ENCODE data around the gene ZNF385A.

Gene ZNF385A

DNA sequence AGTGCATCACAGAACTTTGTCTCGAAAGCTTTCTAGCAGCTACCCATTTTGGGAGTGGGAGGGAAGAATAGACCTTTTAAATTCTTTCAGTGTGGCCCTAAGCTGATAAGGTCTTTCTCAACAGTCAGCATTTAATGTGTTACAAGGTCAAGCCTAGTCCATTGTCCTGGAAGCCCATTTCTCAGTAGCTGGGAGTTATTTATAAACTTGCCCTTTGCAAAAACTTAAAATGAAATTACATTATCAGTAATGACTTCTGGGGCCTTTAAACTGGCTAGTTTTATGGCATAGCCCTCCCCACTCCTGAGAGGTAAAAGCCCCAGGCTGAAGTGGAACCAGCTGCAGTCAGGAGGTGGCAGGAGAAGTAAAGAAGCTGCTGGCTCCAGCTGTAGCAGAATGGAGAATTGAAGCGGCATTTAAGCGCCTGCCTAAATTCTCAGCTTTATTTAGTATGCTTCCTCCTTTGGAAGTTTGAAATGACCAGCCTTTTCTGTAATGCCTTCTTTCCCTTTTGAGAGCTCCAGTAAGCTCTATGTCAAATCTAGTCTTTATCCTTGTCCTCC lies 47.2 kb downstream of the ZNF385A start:
- Histone ChIP-seq H2AFZ (ENCODE audit: low read length) (no peak overlapping the region), H3K9ac (ENCODE audit: low read depth, low read length, poor library complexity, severe bottlenecking) (peak overlapping the region; percentile 34), H3K27me3 (ENCODE audit: insufficient read depth, low read length, poor library complexity, severe bottlenecking) (no peaks in the 10 kb centered on the region), H3K36me3 (ENCODE audit: insufficient read depth, low read length) (peaks cover 8% of the 10 kb centered on the region; the same call in 1 of the 2 replicates), H3K9me2 (replicated peaks; ENCODE audit: low read depth, low read length) (no peaks in the 10 kb centered on the region), H3K4me3 (ENCODE audit: low read length, poor library complexity, severe bottlenecking) (no peak overlapping the region), H3F3A (ENCODE audit: low read depth) (no peaks in the 10 kb centered on the region), H3K4me2 (ENCODE audit: low read depth, low read length, poor library complexity, severe bottlenecking) (no peak overlapping the region), H3K9me3 (ENCODE audit: insufficient read depth, low read depth, low read length) (no peaks in the 10 kb centered on the region), H3K4me1 (ENCODE audit: insufficient read depth, low read length, poor library complexity, severe bottlenecking) (peaks cover 14% of the 10 kb centered on the region), H3K79me2 (ENCODE audit: insufficient read depth, low read length) (peaks cover 11% of the 10 kb centered on the region; the same call in 1 of the 2 replicates), H4K20me1 (ENCODE audit: insufficient read depth, low read length, poor library complexity, severe bottlenecking) (no peaks in the 10 kb centered on the region)
- no peak for TF ChIP-seq EZH2phosphoT487 (IDR thresholded peaks at IDR 0.05; ENCODE audit: borderline replicate concordance)
- TF ChIP-seq, protein P1, sequence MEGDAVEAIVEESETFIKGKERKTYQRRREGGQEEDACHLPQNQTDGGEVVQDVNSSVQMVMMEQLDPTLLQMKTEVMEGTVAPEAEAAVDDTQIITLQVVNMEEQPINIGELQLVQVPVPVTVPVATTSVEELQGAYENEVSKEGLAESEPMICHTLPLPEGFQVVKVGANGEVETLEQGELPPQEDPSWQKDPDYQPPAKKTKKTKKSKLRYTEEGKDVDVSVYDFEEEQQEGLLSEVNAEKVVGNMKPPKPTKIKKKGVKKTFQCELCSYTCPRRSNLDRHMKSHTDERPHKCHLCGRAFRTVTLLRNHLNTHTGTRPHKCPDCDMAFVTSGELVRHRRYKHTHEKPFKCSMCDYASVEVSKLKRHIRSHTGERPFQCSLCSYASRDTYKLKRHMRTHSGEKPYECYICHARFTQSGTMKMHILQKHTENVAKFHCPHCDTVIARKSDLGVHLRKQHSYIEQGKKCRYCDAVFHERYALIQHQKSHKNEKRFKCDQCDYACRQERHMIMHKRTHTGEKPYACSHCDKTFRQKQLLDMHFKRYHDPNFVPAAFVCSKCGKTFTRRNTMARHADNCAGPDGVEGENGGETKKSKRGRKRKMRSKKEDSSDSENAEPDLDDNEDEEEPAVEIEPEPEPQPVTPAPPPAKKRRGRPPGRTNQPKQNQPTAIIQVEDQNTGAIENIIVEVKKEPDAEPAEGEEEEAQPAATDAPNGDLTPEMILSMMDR (conservative IDR thresholded peaks at IDR 0.05; ENCODE audit: low read length), result peak; percentile 26; the same call in 1 of the 2 replicates

DNA sequence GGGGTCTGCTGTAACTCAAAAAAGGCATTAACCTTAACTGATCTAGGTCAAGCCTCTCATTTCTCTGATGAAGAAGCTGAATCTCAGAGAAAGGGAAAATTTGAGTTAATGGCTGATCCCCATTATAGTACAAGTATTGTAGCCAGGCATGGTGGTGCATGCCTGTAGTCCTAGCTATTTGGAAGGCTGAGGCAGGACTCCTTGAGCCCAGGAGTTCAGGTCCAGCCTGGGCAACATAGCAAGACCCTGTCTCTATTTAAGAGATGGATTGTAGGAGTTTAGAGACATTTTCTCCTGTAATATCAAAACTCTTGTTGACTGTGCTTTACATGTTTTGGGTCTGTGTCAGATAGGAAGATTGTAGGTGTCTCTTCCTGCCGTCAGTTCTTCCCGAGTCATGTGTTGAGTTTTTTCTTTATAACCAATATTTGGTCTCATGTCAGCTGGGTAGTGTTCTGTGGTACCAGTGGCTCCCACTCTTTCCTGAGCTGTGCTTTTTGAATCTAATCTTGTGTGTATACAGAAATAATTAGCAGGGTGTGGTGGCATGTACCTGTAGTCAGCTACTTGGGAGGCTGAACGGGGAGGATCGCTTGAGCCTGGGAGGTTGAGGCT lies 51.0 kb downstream of the ZNF385A start:
- TF ChIP-seq EZH2phosphoT487 (IDR thresholded peaks at IDR 0.05; ENCODE audit: borderline replicate concordance), result no peak
- TF ChIP-seq, protein P1 (conservative IDR thresholded peaks at IDR 0.05; ENCODE audit: low read length), result no peak

DNA sequence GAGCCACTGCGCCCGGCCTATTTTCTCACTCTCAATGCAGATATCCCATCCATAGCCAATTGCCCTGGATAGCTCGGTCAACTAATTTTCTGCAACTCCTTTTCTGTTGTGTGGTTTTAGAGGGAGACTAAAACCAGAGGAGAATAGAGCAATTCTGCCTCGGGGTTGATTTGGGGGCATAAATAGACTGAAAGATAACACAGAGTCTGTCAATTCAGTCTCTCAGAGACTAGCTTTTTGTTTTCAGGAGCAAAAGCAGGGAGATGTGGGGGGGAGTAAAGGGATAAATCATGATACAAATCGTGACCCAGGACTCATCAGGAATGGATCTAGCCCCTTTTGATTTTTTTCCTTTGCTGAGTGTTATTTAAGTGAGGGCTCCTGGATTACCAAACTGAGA lies 53.1 kb downstream of the ZNF385A start:
- Histone ChIP-seq H3K36me3 (ENCODE audit: insufficient read depth, low read length) (no peaks in the 10 kb centered on the region), H3K4me2 (ENCODE audit: low read depth, low read length, poor library complexity, severe bottlenecking) (no peak overlapping the region), H3F3A (ENCODE audit: low read depth) (no peaks in the 10 kb centered on the region), H3K4me1 (ENCODE audit: insufficient read depth, low read length, poor library complexity, severe bottlenecking) (peaks cover 20% of the 10 kb centered on the region), H3K27me3 (ENCODE audit: insufficient read depth, low read length, poor library complexity, severe bottlenecking) (no peaks in the 10 kb centered on the region), H3K4me3 (ENCODE audit: low read length, poor library complexity, severe bottlenecking) (no peak overlapping the region), H4K20me1 (ENCODE audit: insufficient read depth, low read length, poor library complexity, severe bottlenecking) (no peaks in the 10 kb centered on the region), H3K9me3 (ENCODE audit: insufficient read depth, low read depth, low read length) (no peaks in the 10 kb centered on the region), H3K9me2 (replicated peaks; ENCODE audit: low read depth, low read length) (no peaks in the 10 kb centered on the region), H2AFZ (ENCODE audit: low read length) (no peak overlapping the region), H3K79me2 (ENCODE audit: insufficient read depth, low read length) (peaks cover 38% of the 10 kb centered on the region), H3K9ac (ENCODE audit: low read depth, low read length, poor library complexity, severe bottlenecking) (no peak overlapping the region)
- no peak for TF ChIP-seq EZH2phosphoT487 (IDR thresholded peaks at IDR 0.05; ENCODE audit: borderline replicate concordance)
- TF ChIP-seq, protein P1 (conservative IDR thresholded peaks at IDR 0.05; ENCODE audit: low read length), result no peak

More for the DNA sequence above, 51.0 kb downstream of the ZNF385A start:
- Histone ChIP-seq H3K9me3 (ENCODE audit: insufficient read depth, low read depth, low read length) (no peaks in the 10 kb centered on the region), H3K27me3 (ENCODE audit: insufficient read depth, low read length, poor library complexity, severe bottlenecking) (no peaks in the 10 kb centered on the region), H3K9me2 (replicated peaks; ENCODE audit: low read depth, low read length) (no peaks in the 10 kb centered on the region), H3K79me2 (ENCODE audit: insufficient read depth, low read length) (peaks cover 26% of the 10 kb centered on the region; the same call in 1 of the 2 replicates), H2AFZ (ENCODE audit: low read length) (no peak overlapping the region), H3K36me3 (ENCODE audit: insufficient read depth, low read length) (no peaks in the 10 kb centered on the region), H3K4me3 (ENCODE audit: low read length, poor library complexity, severe bottlenecking) (no peak overlapping the region), H3K4me2 (ENCODE audit: low read depth, low read length, poor library complexity, severe bottlenecking) (no peak overlapping the region), H4K20me1 (ENCODE audit: insufficient read depth, low read length, poor library complexity, severe bottlenecking) (no peaks in the 10 kb centered on the region), H3K4me1 (ENCODE audit: insufficient read depth, low read length, poor library complexity, severe bottlenecking) (peaks cover 21% of the 10 kb centered on the region), H3F3A (ENCODE audit: low read depth) (no peaks in the 10 kb centered on the region), H3K9ac (ENCODE audit: low read depth, low read length, poor library complexity, severe bottlenecking) (no peak overlapping the region)

All from Loucy (cell line).